Left lung (tissue), 10 donors: ENCODE data around the gene FSD2. TPM values are rescaled to one million over a fixed set of nuclear protein-coding genes. Genes with fewer than 3 reads are reported as not detected.
A peak's percentile ranks its signal among the peaks of the same experiment; 100 is the strongest.

Experiments used
- ATAC-seq: fragments of 200-7000 bp; cut with Tn5 transposase; one replicate; pipeline ENCODE4 v1.9.1; 2020; ENCODE audit warnings: moderate library complexity
- DNase-seq, 4 donors: peaks; one replicate each; pipeline ENCODE4 v3.0.0-alpha.2; 2013 to 2020
- H3K27ac ChIP-seq, 2 donors: fragments of 200-600 bp; sonication (generic) in 1 of 2; one replicate each; pipeline versions ENCODE4 v1.5.0 to v1.8.0; 2020 to 2021
- H3K27me3 ChIP-seq, 2 donors: fragments of 200-600 bp; sonication (generic) in 1 of 2; one replicate each; pipeline versions ENCODE4 v1.5.0 to v1.8.0; 2020 to 2021
- H3K36me3 ChIP-seq, 2 donors: fragments of 200-600 bp; sonication (generic) in 1 of 2; one replicate each; pipeline versions ENCODE4 v1.5.0 to v1.8.0; 2020 to 2021
- H3K4me1 ChIP-seq, 2 donors: fragments of 200-600 bp; one replicate each; pipeline ENCODE4 v1.8.0; 2021
- H3K4me3 ChIP-seq, 2 donors: fragments of 200-600 bp; sonication (generic) in 1 of 2; one replicate each; pipeline versions ENCODE4 v1.5.0 to v1.8.0; 2020 to 2021; ENCODE audit warnings: mild to moderate bottlenecking in 1 of 2
- H3K9me3 ChIP-seq, 2 donors: fragments of 200-600 bp; sonication (generic) in 1 of 2; one replicate each; pipeline versions ENCODE4 v1.5.0 to v1.8.0; 2020 to 2021
- intact Hi-C, 2 donors: fragments of 100-400 bp; cut with DNase I; formaldehyde crosslinking; loops; one replicate each; pipeline versions ENCODE4 v1.11.2 to v1.14.2; 2022
- polyA plus RNA-seq, 6 donors: library from polyadenylated mRNA; unstranded; fragments of 120-200 nt; gene quantifications; one replicate each; pipeline ENCODE4 v1.2.1, GENCODE V29; 2013; ENCODE audit not compliant: insufficient read length in 6 of 6
- total RNA-seq, 2 donors: library from RNA; stranded (reverse); fragmentation: NEBNext Ultra II Directional; extraction: Animal tissue kit (Norgen Biotek cat#: 25700); gene quantifications; one replicate each; pipeline ENCODE4 v1.2.1, GENCODE V29; 2021
- TF ChIP-seq, protein P1 (sequence below), 2 donors: fragments of 200-600 bp; sonication (generic) in 1 of 2; IDR thresholded peaks; one replicate each; pipeline versions ENCODE4 v1.5.0 to v1.8.0; 2021; ENCODE audit warnings: antibody characterized with exemption in 2 of 2
- donor health status: DM: no; HTN: yes; CAD: no.
- donor health status: DM: no; HTN: no; CAD: no.

Gene FSD2
- total and polyA plus RNA-seq, 8 donors, result 0.11 to 1.3 (median 0.33) TPM; not detected in 1

- TF ChIP-seq, protein P1, sequence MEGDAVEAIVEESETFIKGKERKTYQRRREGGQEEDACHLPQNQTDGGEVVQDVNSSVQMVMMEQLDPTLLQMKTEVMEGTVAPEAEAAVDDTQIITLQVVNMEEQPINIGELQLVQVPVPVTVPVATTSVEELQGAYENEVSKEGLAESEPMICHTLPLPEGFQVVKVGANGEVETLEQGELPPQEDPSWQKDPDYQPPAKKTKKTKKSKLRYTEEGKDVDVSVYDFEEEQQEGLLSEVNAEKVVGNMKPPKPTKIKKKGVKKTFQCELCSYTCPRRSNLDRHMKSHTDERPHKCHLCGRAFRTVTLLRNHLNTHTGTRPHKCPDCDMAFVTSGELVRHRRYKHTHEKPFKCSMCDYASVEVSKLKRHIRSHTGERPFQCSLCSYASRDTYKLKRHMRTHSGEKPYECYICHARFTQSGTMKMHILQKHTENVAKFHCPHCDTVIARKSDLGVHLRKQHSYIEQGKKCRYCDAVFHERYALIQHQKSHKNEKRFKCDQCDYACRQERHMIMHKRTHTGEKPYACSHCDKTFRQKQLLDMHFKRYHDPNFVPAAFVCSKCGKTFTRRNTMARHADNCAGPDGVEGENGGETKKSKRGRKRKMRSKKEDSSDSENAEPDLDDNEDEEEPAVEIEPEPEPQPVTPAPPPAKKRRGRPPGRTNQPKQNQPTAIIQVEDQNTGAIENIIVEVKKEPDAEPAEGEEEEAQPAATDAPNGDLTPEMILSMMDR (IDR thresholded peaks at IDR 0.05), result no peak
- peaks cover 0 to 16% of the 10 kb centered on the region in 2 donors for H3K36me3 ChIP-seq
- H3K4me3 ChIP-seq, result peak overlapping the region; percentile 59 to 74
- H3K4me1 ChIP-seq, result peaks cover 9 to 33% of the 10 kb centered on the region in 2 donors
- intact Hi-C loops, result no loop called here
- DNase-seq, result peak; percentile 90 to 96 (median 94)
- no peaks in the 10 kb centered on the region for H3K9me3 ChIP-seq
- H3K27me3 ChIP-seq, result no peaks in the 10 kb centered on the region
- ATAC-seq, result peak; percentile 99
- H3K27ac ChIP-seq, result peak overlapping the region; percentile 85 to 92
Observed at GRCh38 chr15:82749951-82750830, 55.7 kb downstream of the FSD2 start.

DNA sequence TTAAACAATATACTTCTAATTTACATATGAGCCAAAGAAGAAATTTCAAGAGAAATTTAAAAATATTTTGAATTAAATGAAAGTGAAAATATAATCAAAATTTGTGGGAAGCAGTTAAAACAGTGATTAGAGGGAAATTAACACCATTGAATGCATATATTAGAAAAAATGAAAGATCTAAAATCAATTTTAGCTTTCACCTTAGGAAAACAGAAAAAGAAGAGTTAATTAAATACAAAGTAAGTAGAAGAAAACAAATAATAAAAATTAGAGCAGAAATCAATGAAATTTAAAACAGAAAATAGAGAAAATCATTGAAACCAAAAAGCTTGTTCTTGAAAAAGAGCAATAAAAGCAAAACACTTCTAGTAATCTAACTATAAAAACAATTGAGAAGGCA is 57.6 kb downstream of the FSD2 start:
- H3K4me3 ChIP-seq, result no peak overlapping the region
- intact Hi-C loops, result no loop called here
- H3K36me3 ChIP-seq, result peaks cover 0 to 5% of the 10 kb centered on the region in 2 donors
- no peaks in the 10 kb centered on the region for H3K27me3 ChIP-seq
- no peaks in the 10 kb centered on the region for H3K9me3 ChIP-seq
- no peak for DNase-seq
- TF ChIP-seq, protein P1 (IDR thresholded peaks at IDR 0.05), result no peak
- H3K4me1 ChIP-seq, result peaks cover 9 to 29% of the 10 kb centered on the region in 2 donors
- no peak for ATAC-seq
- H3K27ac ChIP-seq, result no peak overlapping the region

- no peaks in the 10 kb centered on the region for H3K36me3 ChIP-seq
- no peaks in the 10 kb centered on the region for H3K4me1 ChIP-seq
- no peaks in the 10 kb centered on the region for H3K27me3 ChIP-seq
- intact Hi-C loops, result no loop called here
- TF ChIP-seq, protein P1 (IDR thresholded peaks at IDR 0.05), result no peak
- ATAC-seq (no peak), DNase-seq (no peak)
- H3K4me3 ChIP-seq, result no peak overlapping the region
- no peaks in the 10 kb centered on the region for H3K9me3 ChIP-seq
- no peak overlapping the region for H3K27ac ChIP-seq
Observed at GRCh38 chr15:82743810-82744209, 62.1 kb downstream of the FSD2 start.

DNA sequence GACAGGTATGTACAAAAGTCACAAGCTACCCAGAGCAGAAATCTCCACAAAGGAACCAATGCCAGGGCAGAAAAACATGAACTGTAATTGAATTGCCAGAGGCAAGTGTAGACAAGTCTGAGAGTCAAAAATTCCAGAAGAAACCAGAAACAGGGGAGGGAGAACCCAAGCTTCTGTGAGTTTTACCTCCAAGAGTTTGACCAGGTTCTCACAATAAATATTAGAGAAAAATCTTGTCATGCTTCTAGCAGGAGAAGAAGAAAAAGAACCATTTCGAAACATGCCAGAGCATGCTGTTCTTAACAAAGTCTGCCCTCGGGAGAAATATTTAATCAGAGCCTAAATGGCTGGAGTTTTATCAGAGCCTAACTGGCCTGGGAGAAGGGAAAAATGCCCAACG is 63.7 kb downstream of the FSD2 start:
- Histone ChIP-seq H3K9me3 (no peaks in the 10 kb centered on the region), H3K4me3 (no peak overlapping the region), H3K27me3 (no peaks in the 10 kb centered on the region), H3K4me1 (no peaks in the 10 kb centered on the region), H3K36me3 (no peaks in the 10 kb centered on the region), H3K27ac (no peak overlapping the region)
- ATAC-seq (no peak), DNase-seq (no peak)
- TF ChIP-seq, protein P1 (IDR thresholded peaks at IDR 0.05), result no peak
- intact Hi-C loops, result no loop called here

- Histone ChIP-seq H3K9me3 (no peaks in the 10 kb centered on the region), H3K36me3 (no peaks in the 10 kb centered on the region), H3K27me3 (no peaks in the 10 kb centered on the region), H3K27ac (no peak overlapping the region), H3K4me3 (no peak overlapping the region), H3K4me1 (no peaks in the 10 kb centered on the region)
- TF ChIP-seq, protein P1 (IDR thresholded peaks at IDR 0.05), result no peak
- DNase-seq (no peak), ATAC-seq (no peak)
- intact Hi-C loops, result no loop called here
Observed at GRCh38 chr15:82739086-82739485, 66.8 kb downstream of the FSD2 start.
